Stimulated activated CD8-positive, alpha-beta memory T cell treated with anti-CD3 and anti-CD28 coated beads, Interleukin-15, amount 100 ng/mL, for 48 hours (primary cell): ENCODE measurements around the gene RAET1G.
"Not testable (repeated sequence)": the region's sequence is repeated elsewhere in the genome, so short reads cannot be mapped to it uniquely, and the experiment has no call there.

ENCODE experiments used
- DNase-seq, 2 donors: peaks; one replicate each; pipeline ENCODE4 v3.0.0-alpha.2; 2020; ENCODE audit warnings: low read depth in 2 of 2

Gene RAET1G, protein sequence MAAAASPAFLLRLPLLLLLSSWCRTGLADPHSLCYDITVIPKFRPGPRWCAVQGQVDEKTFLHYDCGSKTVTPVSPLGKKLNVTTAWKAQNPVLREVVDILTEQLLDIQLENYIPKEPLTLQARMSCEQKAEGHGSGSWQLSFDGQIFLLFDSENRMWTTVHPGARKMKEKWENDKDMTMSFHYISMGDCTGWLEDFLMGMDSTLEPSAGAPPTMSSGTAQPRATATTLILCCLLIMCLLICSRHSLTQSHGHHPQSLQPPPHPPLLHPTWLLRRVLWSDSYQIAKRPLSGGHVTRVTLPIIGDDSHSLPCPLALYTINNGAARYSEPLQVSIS

GRCh38 chr6:149922642-149923326 lies at the start of gene RAET1G:
Gene RAET1G (minus strand): TSS chr6:149923121. CDS start chr6:149923010, 111 bp downstream.
- peak; percentile 68 to 73 for DNase-seq

- DNase-seq: no peak
Observed at GRCh38 chr6:149969635-149970034, 46.7 kb upstream of the RAET1G start.

GRCh38 chr6:149968909-149969308 lies 46.0 kb upstream of the RAET1G start:
- not testable (repeated sequence) for DNase-seq

DNA sequence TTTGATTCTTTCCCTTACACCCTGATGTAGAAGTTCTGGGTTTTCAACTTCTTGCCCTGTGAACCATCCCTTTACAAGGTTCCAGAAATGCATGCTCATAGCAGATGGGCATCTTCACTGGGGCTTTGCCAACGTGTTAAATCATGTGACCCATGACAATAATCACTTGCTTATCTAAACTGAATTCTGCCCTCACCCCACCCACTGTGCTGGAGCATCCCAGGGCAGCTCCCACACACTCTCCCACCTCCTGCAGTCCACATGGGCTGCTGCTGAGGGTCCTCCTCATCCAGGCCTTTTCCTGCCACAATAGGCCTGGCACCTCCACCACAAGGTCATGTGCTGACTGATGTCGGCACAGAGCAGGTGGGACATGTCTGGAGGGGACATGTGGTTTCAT lies 45.1 kb upstream of the RAET1G start:
- not testable (repeated sequence) for DNase-seq

DNA sequence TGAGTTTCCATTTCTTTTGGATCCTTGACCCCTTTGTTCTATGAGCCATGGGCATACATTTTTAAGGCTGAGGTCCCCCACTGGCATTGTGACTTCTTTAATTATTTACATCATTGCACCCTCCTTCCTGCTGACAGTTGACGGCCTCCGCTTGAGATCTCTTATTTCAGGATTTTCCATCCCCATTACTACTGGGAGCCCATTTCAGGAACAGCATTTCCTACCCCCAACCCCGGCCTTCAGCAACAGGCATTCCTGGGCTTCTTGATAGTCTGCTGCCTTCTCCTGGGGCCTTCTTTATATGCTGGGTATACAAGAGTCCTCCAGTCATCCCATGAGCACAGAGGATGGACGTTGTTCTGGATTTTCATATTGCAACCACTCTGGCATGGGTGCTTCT lies 44.7 kb upstream of the RAET1G start:
- DNase-seq: no peak

DNA sequence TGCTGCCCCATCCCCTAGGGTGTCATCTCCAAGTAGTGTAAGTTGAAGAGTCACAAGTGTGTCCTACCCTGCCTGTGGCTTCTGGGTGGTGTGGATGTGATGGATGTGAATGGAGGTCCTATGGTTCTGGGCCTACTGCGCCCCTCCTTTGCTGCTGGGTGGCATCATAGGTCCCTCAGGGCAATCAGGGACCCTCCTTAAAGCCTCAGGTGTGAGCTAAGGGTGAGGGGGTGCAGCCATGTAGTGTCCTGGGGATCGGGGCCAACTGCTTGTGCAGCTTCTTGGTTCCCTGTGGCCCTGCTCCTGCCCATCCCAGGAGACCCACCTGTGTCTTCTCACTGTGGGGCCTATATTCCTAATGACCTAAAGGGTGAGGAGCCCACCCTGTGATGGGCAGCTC lies 43.4 kb upstream of the RAET1G start:
- not testable (repeated sequence) for DNase-seq

GRCh38 chr6:149965194-149966020 lies 42.5 kb upstream of the RAET1G start:
- DNase-seq: no peak

GRCh38 chr6:149964308-149965193 lies 41.6 kb upstream of the RAET1G start:
- no peak for DNase-seq

- peak; percentile 68 to 77 for DNase-seq
Observed at GRCh38 chr6:149963462-149964307, 40.8 kb upstream of the RAET1G start, which contains the start of gene ULBP1. Gene ULBP1 (plus strand): TSS chr6:149963943. CDS start chr6:149964050, 107 bp downstream.

- no peak for DNase-seq
Observed at GRCh38 chr6:149963212-149963461, 40.2 kb upstream of the RAET1G start.

GRCh38 chr6:149962461-149963211 lies 39.7 kb upstream of the RAET1G start:
- DNase-seq: no peak

GRCh38 chr6:149961728-149962425 lies 39.0 kb upstream of the RAET1G start:
- no peak for DNase-seq

DNA sequence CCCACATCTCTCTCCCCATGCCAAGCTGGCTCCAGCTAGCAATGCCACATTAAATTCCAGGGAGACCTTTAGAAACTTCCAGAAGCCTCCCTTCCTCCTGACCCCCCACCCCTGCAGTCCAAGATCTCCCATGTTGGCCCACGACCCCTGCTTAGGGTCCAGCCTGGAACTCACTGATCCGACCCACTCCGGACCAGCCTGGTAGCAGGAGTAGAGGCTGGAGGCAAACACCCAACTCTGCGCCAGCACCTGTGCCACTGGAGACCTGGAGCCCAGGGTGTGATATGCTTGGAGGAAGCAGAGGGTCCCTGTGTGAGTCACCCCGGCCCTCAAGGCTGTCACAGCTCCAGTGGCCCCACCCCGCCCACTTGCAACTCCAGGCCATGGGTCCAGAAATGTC lies 37.6 kb upstream of the RAET1G start:
- DNase-seq: no peak

GRCh38 chr6:149959806-149960205 lies 36.9 kb upstream of the RAET1G start:
- DNase-seq: not testable (repeated sequence)

DNA sequence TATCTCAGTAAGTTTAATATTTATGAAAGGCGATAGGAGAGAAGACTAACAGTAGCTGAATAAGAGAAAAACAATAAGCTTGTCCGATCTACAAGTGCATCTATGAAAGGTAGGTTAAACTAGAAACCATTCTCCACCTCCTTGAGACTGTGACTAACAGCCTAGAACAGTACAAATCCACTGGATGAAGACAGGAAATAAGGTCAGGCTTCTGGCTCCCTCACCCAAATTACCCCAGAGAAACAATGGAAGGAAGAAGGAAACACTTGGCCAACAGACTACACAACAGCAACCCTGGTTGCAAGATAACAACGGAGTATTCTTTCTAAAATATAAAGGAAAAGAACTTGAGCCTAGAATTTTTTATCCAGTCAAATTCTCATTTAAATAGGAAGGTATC lies 35.2 kb upstream of the RAET1G start:
- not testable (repeated sequence) for DNase-seq

DNA sequence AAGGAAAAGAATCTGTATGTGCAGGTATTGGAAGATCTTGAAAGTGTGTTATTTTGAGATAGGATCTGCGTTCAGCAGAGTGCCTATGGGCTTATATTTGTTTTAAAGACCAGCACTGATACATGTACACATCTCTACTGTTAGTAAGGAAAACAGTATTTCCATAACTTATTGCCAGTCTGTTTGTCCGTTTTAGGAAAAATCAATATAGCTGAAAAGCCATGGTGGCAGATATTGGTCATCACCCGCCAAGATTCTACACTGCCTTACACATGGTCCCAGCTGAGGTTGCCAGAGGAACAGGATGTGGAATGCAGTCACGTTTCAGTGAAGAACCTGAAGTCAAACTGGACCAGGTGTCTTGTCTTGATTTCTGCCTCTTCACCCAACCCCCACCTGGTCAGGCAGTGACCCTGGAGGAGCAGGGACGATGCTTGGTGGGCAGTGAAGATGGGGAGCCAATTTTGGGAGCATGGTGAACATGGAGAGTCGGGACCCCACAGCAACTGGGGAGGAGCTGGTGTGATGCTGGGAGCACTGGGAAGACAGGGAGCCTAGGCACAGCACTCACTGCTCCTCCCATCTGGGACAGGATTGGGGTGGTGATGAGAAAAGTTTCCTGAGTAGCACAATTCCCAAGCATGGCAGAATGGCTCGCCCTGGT lies 32.9 kb upstream of the RAET1G start:
- DNase-seq: not testable (repeated sequence)

DNA sequence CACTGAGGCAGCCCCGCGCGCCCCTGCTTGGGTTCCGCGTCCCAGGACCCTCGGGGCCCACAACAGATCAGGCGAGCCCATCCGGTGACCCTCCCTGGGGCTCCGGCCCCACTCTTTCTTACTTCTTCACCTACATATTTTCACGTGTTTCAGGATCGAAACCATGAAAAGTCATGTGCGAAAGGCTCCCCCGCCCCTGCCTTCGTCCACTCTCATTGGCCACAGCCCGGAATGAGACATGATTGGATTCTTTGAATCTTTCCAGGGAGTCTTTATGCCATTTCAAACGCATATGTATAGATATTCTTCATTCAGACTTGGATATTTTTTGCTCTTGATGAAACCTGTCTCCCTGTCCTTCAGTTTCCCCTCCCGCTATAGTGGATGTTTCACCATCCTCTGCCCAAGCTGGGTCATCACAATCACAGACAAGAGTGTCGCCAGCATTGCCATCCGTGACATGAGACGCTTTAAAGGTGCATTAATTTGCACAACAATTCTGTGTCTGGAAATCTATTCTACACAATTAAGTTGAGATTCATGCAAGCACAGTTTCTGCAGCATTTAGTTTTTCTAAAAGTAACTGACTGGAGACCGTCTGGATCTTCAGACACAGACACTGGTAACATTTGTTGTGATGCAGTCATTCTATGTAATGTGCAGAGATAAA lies 32.2 kb upstream of the RAET1G start:
- DNase-seq: not testable (repeated sequence)
